ENCODE data around the gene TXNDC2. TPM values are rescaled to one million over a fixed set of nuclear protein-coding genes. Genes with fewer than 3 reads are reported as not detected.

Gene TXNDC2
- total and polyA plus RNA-seq, 2 of the 4 experiments (the other 2 are of a cell fraction) = 0.18 TPM; not detected in 1

DNA sequence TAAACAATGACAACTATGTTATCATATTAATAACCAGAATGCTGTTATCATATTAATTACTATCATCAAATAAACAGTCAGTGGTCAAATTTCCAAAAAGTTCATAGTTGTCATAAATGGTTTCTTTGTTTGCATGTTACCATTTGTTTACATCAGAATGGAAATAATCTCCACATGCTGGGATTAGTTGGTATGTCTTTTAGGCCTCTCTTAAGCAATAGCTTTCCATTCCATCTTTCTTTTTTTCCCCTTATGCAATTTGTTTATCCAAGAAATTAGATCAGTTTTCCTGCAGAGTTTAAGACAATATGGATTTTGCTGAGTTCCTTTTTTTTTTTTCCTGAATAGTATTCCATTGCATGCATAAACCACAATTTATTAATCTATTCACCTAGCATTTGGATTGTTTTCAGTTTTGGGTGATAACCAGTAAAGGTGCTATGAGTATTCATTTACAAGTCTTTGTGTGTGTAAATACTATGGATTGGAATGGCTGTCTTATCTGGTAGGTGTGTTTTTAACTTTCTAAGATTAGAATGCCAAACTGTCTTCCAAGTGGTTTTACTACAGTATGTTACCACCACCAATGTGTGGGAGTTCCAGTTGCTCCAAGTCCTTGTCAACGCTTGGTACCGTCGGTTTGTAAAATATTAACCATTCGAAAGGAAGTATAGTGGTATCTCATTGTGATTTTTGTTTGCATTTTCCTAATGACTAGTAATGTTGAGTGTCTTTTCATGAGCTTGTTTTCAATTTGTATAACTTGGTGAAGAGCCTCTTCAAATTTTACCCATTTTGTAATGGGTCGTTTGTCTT is 33.3 kb upstream of the TXNDC2 start:
- H3K56ac ChIP-seq (ENCODE audit: extremely low read depth, insufficient read depth, low read length) = no peak overlapping the region
- H3K27me3 ChIP-seq (ENCODE audit: control insufficient read depth, insufficient read depth, low read length) = no peaks in the 10 kb centered on the region
- 0 out of 2 replicates have a peak, but pooled peaks cover 2% of the 10 kb centered on the region for H3K9me3 ChIP-seq (ENCODE audit: control insufficient read depth, insufficient read depth, low read length)
- dilution Hi-C loops (cut with HindIII; ENCODE audit: low sequenced_read_pairs, unreplicated experiment) = no loop called here
- H3K18ac ChIP-seq (ENCODE audit: low read depth, low read length) = no peak overlapping the region
- no peak overlapping the region for H2BK5ac ChIP-seq (ENCODE audit: low read depth, low read length, poor library complexity, severe bottlenecking)
- no peaks in the 10 kb centered on the region for H3K36me3 ChIP-seq (ENCODE audit: control insufficient read depth, insufficient read depth, low read length)
- no peak overlapping the region for H2BK15ac ChIP-seq (ENCODE audit: low read depth, low read length)
- no CpG with 5 or more reads among the region's 5 CpGs for WGBS, 2 experiments (ENCODE audit: extremely low coverage in 2 of 2, insufficient read length in 1 of 2)
- in situ Hi-C loops (cut with MboI; ENCODE audit: low sequenced_read_pairs) = no loop called here
- no TSS peak for BruUV-seq (replicated peaks)
- DNase-seq (no peak), ATAC-seq (ENCODE audit: low read depth) (no peak)
- intact Hi-C loops (cut with micrococcal nuclease) = no loop called here
- no peak overlapping the region for H2AK9ac ChIP-seq (replicated peaks; ENCODE audit: low read depth, low read length, poor library complexity)
- H3K23ac ChIP-seq (ENCODE audit: low read depth, low read length) = no peak overlapping the region
- no peak overlapping the region for H2AFZ ChIP-seq (replicated peaks; ENCODE audit: low read length, poor library complexity)
- H3K14ac ChIP-seq (replicated peaks; ENCODE audit: low read depth, low read length) = no peak overlapping the region
- TF ChIP-seq FOS (IDR thresholded peaks at IDR 0.05; ENCODE audit: low read depth, low read length) (no peak), RAD21 (IDR thresholded peaks at IDR 0.05; ENCODE audit: low read length) (no peak), MAFK (IDR thresholded peaks at IDR 0.05; ENCODE audit: low read depth, low read length) (no peak), CEBPB (IDR thresholded peaks at IDR 0.05; ENCODE audit: low read depth, low read length) (no peak), SMC3 (IDR thresholded peaks at IDR 0.05; ENCODE audit: low read depth, low read length) (no peak), MAZ (IDR thresholded peaks at IDR 0.05; ENCODE audit: borderline replicate concordance, low read depth, low read length) (no peak), MXI1 (IDR thresholded peaks at IDR 0.05; ENCODE audit: borderline replicate concordance, low read depth, low read length) (no peak), ELK1 (IDR thresholded peaks at IDR 0.05; ENCODE audit: borderline replicate concordance, low read depth, low read length) (no peak), NFE2L2 (IDR thresholded peaks at IDR 0.05; ENCODE audit: low read depth, low read length) (no peak)
- TF ChIP-seq, protein P1, sequence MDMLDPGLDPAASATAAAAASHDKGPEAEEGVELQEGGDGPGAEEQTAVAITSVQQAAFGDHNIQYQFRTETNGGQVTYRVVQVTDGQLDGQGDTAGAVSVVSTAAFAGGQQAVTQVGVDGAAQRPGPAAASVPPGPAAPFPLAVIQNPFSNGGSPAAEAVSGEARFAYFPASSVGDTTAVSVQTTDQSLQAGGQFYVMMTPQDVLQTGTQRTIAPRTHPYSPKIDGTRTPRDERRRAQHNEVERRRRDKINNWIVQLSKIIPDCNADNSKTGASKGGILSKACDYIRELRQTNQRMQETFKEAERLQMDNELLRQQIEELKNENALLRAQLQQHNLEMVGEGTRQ (IDR thresholded peaks at IDR 0.05; ENCODE audit: low read depth, low read length) = no peak
- H4K8ac ChIP-seq (ENCODE audit: low read depth in 2 of 2, low read length in 2 of 2) = no peak overlapping the region
- no peak overlapping the region for H4K91ac ChIP-seq (ENCODE audit: insufficient read depth, low read depth, low read length)
- ChIA-PET CTCF (interaction anchor here (0.5 kb wide), 1 partner anchor 1935 kb away, joined by 3 read pairs; no protein-coding TSS in a partner anchor), POLR2A (ENCODE audit: unreplicated experiment) (no interaction called here)
- no peak overlapping the region for H2BK120ac ChIP-seq (ENCODE audit: low read depth, low read length)
- H4K20me1 ChIP-seq (ENCODE audit: insufficient read depth, low read length) = no peaks in the 10 kb centered on the region; the same call in 1 of the 2 replicates
- H3K27ac ChIP-seq (ENCODE audit: insufficient read depth, low read length) = no peak overlapping the region
- H4K5ac ChIP-seq (ENCODE audit: low read depth, low read length) = no peak overlapping the region
- H3K9me1 ChIP-seq (ENCODE audit: insufficient read depth, low read length) = no peaks in the 10 kb centered on the region
- no peak overlapping the region for H2AK5ac ChIP-seq (ENCODE audit: low read depth, low read length)
- H3K4me2 ChIP-seq (ENCODE audit: low read depth, low read length) = no peak overlapping the region
- no peak overlapping the region for H3K4me3 ChIP-seq (ENCODE audit: insufficient read depth, low read depth, low read length)
- H3K79me1 ChIP-seq (ENCODE audit: low read depth in 1 of 2, low read length in 2 of 2) = peaks cover 6 to 9% of the 10 kb centered on the region in 2 experiments; a peak in 3 of 4 replicates
- peaks cover 9% of the 10 kb centered on the region for H3K4me1 ChIP-seq (ENCODE audit: control insufficient read depth, insufficient read depth, low read length)
- H3K4ac ChIP-seq (ENCODE audit: low read depth, low read length) = no peak overlapping the region
- H2BK20ac ChIP-seq (ENCODE audit: low read depth, low read length) = no peak overlapping the region
- no peak overlapping the region for H3K9ac ChIP-seq (ENCODE audit: low read depth, low read length)
